Type B pancreatic cell (in vitro differentiated cells): ENCODE data around the gene CD79A. TPM values are rescaled to one million over a fixed set of nuclear protein-coding genes. Genes with fewer than 3 reads are reported as not detected.

Experiments used
- DNase-seq: peaks from one replicate; pipeline ENCODE4 v3.0.0; 2021; ENCODE audit warnings: mixed read lengths; ENCODE audit not compliant: unreplicated experiment; ENCODE audit errors: extremely low spot score
- H3K27ac Mint-ChIP-seq: 2 replicates; pipeline ENCODE4 v1.8.0; 2021; ENCODE audit warnings: mild to moderate bottlenecking, mixed read lengths
- H3K27me3 Mint-ChIP-seq: 2 replicates; pipeline ENCODE4 v1.8.0; 2021; ENCODE audit warnings: mixed read lengths
- H3K36me3 Mint-ChIP-seq: 2 replicates; pipeline ENCODE4 v1.8.0; 2021; ENCODE audit warnings: mixed read lengths
- H3K4me1 Mint-ChIP-seq: one replicate; pipeline ENCODE4 v1.8.0; 2021; ENCODE audit warnings: mixed read lengths; ENCODE audit not compliant: unreplicated experiment
- H3K4me3 Mint-ChIP-seq: 2 replicates; pipeline ENCODE4 v1.8.0; 2021; ENCODE audit warnings: mild to moderate bottlenecking, mixed read lengths
- H3K9me3 Mint-ChIP-seq: 2 replicates; pipeline ENCODE4 v1.8.0; 2021; ENCODE audit warnings: mixed read lengths
- total RNA-seq: library from RNA; stranded (reverse); gene quantifications from 2 replicates; pipeline ENCODE4 v1.2.1, GENCODE V29; 2021; ENCODE audit warnings: low replicate concordance
- TF ChIP-seq, protein P1 (sequence below): fragments of 200-600 bp; sonication (generic); conservative IDR thresholded peaks from 2 replicates; pipeline ENCODE4 v1.5.0; 2021; ENCODE audit warnings: antibody characterized with exemption, mild to moderate bottlenecking

Gene CD79A
- total RNA-seq, 1 donor from 2014 or later = 0.48 TPM

DNA sequence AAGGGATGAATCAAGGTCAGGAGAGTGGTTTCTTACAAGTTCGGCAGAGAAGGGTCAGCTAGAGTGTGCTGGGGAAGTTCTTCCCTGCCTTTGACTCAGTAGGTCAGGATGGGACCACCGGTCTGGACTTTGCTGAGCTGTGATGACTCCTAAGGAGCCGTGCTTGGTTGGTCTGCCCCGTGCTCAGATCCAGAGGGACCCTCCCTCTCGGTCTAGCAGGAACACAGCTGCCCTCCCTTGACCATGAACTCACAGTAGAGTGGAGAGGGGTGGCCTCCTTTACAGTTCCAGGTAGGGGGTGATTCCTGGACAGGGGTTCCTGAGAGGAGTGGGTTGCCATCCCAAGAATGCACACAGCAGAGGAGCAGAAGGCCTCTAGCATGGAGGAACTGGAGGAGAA lies 12.7 kb upstream of the CD79A start:
- no peaks in the 10 kb centered on the region for H3K27me3 Mint-ChIP-seq
- DNase-seq = no peak
- H3K9me3 Mint-ChIP-seq = no peaks in the 10 kb centered on the region
- H3K27ac Mint-ChIP-seq = peak overlapping the region; percentile 67
- TF ChIP-seq, protein P1, sequence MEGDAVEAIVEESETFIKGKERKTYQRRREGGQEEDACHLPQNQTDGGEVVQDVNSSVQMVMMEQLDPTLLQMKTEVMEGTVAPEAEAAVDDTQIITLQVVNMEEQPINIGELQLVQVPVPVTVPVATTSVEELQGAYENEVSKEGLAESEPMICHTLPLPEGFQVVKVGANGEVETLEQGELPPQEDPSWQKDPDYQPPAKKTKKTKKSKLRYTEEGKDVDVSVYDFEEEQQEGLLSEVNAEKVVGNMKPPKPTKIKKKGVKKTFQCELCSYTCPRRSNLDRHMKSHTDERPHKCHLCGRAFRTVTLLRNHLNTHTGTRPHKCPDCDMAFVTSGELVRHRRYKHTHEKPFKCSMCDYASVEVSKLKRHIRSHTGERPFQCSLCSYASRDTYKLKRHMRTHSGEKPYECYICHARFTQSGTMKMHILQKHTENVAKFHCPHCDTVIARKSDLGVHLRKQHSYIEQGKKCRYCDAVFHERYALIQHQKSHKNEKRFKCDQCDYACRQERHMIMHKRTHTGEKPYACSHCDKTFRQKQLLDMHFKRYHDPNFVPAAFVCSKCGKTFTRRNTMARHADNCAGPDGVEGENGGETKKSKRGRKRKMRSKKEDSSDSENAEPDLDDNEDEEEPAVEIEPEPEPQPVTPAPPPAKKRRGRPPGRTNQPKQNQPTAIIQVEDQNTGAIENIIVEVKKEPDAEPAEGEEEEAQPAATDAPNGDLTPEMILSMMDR = no peak
- peaks cover 42% of the 10 kb centered on the region for H3K36me3 Mint-ChIP-seq
- H3K4me1 Mint-ChIP-seq = peaks cover 30% of the 10 kb centered on the region
- H3K4me3 Mint-ChIP-seq = peak overlapping the region; percentile 77

DNA sequence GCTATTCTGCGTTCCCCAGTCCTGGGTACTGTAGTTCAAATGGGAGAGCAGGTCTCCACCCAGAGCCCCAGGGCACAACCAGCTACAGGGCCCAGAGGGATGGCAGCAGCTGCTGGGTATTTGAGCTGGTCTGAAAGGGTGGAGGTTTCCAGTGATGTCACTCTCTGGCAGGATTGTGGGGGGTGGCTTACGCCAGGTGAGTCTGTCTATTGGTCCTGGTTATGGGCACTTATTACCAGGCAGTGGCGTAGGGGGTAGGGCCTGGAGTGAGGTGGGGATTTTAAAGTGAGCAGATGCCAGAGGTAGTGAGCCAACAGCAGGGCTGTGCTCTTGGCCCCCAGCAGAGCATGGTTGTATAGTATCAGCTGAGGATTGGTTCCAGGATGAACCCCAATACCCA lies 10.8 kb upstream of the CD79A start:
- H3K4me1 Mint-ChIP-seq = peaks cover 29% of the 10 kb centered on the region
- no peaks in the 10 kb centered on the region for H3K27me3 Mint-ChIP-seq
- peaks cover 42% of the 10 kb centered on the region for H3K36me3 Mint-ChIP-seq

DNA sequence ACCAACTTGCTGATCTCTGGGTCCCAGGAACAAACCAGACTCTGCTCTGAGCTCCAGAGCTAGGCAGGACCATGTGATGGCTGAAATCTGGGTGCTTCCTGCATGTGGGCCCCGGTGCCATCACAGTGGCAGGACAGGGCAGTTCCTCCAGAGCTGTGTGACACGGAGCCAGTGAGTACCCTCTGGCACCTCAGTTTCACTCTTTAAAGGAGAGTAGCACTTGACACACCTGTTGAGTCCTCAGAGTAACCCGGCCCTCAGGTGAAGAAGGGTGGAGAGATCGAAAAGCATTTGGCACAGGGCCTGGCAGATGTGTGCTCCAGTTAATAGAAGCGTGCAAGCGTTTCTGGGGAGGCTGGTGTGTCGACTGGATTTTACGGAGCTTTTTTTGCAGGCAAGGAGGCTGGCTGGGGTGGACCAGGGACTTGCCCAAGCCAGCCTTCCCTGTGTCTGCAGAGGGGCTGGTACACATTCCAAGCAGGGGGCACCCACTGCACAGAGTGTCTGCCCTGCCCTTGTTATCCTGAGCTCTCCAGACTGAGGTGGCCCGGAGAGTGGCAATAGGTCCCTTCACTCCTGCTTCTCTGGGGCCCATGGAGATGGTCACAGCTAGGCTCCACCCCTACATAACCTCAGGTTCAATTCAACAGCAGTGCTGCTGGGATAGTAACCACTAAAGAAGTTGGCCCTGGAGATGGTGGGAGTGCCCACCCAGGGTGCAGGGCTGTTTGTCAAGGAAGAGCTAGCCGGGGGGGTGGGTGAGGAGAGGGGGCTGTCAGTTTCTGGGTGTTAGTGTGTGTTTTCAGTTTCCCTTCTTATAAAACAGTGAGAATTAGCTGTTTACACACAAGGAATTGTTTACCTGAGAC lies 8.7 kb upstream of the CD79A start:
- DNase-seq = no peak
- Mint-ChIP-seq H3K4me1 (peaks cover 19% of the 10 kb centered on the region), H3K36me3 (peaks cover 26% of the 10 kb centered on the region), H3K4me3 (peak overlapping the region; percentile 64), H3K27me3 (peaks cover 3% of the 10 kb centered on the region), H3K9me3 (no peaks in the 10 kb centered on the region), H3K27ac (peak overlapping the region; percentile 66)
- TF ChIP-seq, protein P1 = no peak

More for the DNA sequence above, 10.8 kb upstream of the CD79A start:
- no peak for DNase-seq
- H3K27ac Mint-ChIP-seq = peak overlapping the region; percentile 82
- no peaks in the 10 kb centered on the region for H3K9me3 Mint-ChIP-seq
- no peak overlapping the region for H3K4me3 Mint-ChIP-seq
- TF ChIP-seq, protein P1 = no peak

DNA sequence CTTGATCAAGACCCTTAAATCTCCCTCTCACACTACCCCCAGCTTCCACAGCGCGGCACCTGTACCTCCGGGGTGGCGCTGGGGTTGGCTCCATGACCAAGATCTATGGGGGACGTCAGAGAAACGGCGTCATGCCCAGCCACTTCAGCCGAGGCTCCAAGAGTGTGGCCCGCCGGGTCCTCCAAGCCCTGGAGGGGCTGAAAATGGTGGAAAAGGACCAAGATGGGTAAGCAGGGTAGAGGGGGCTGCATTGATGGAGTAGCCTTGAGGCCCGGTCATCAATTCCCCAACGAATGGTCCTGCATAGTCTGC lies 8.1 kb upstream of the CD79A start:
- Mint-ChIP-seq H3K4me1 (peaks cover 19% of the 10 kb centered on the region), H3K27me3 (peaks cover 3% of the 10 kb centered on the region), H3K36me3 (peaks cover 23% of the 10 kb centered on the region), H3K27ac (peak overlapping the region; percentile 66), H3K4me3 (no peak overlapping the region), H3K9me3 (no peaks in the 10 kb centered on the region)
- no peak for DNase-seq
- TF ChIP-seq, protein P1 = no peak

DNA sequence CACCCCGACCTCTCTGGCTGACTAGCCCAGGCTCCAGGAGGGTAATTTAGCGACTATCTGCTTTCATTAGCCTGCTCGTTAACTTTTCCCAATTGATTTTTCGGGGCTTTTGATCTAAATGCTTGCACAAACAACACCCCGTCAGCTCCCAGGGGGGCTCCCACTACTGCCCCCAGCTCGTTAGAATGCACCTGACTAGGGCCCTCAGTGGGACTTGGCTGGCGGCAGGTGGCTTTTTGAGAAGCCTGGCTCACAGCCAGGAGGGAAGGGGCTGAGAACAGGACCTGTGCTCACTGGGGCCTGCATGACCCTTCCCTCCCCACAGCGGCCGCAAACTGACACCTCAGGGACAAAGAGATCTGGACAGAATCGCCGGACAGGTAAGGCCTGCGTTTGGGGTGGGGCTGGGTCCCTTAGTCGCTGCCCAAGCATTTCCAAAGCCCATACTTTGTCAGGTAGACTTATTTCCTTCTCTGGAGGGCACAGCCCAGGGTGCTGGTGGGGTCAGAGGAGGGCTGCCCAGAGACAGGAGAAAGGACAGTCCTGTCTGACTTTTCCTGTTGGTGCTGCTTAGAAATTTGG lies 7.6 kb upstream of the CD79A start:
- H3K36me3 Mint-ChIP-seq = peaks cover 18% of the 10 kb centered on the region
- H3K4me1 Mint-ChIP-seq = peaks cover 14% of the 10 kb centered on the region
- no peak overlapping the region for H3K4me3 Mint-ChIP-seq
- no peak for DNase-seq
- H3K9me3 Mint-ChIP-seq = no peaks in the 10 kb centered on the region
- peaks cover 3% of the 10 kb centered on the region for H3K27me3 Mint-ChIP-seq
- TF ChIP-seq, protein P1 = no peak
- H3K27ac Mint-ChIP-seq = peak overlapping the region; percentile 66
